ENCODE data around the gene CUL5. TPM values are rescaled to one million over a fixed set of nuclear protein-coding genes. Genes with fewer than 3 reads are reported as not detected.

Gene CUL5
- total RNA-seq, 1 experiment from 2014 or later: 75.4 TPM

DNA sequence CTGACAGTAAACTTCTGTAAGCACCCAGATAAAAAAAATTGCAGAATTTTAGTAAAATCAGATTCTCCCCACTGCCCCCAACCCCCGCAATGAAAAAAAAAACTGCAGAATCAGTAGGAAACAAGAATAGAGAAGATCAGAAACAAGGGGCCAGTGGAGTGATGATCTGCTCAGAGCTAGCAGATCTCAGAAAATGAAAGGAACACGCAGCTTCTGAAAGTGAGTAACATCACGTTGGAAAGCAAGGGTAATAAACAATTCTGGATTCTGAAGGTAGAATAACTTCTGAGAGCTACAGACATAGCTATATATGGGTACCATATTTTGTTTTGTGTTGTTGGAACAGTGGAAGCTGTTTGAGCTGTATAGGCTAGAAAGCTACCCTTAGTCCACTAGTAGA lies 135.9 kb downstream of the CUL5 start:
- H3K27me3 Mint-ChIP-seq (ENCODE audit: insufficient read depth, unreplicated experiment): no peaks in the 10 kb centered on the region
- H3K9me3 Mint-ChIP-seq (ENCODE audit: unreplicated experiment): no peaks in the 10 kb centered on the region
- no peaks in the 10 kb centered on the region for H3K4me1 ChIP-seq
- no peak overlapping the region for H3K27ac Mint-ChIP-seq (ENCODE audit: unreplicated experiment)
- intact Hi-C loops (cut with micrococcal nuclease; ENCODE audit: unreplicated experiment): no loop called here
- TF ChIP-seq CTCF (IDR thresholded peaks at IDR 0.05; ENCODE audit: insufficient read depth in 1 of 2, low read depth in 1 of 2, low read length in 1 of 2, severe bottlenecking in 1 of 2, unreplicated experiment in 1 of 2): no peak
- CTCF ChIA-PET: interaction anchor here (0.7 kb wide), 1 partner anchor 1196 kb away, joined by 5 read pairs; no protein-coding TSS in a partner anchor
- peaks cover 3% of the 10 kb centered on the region for H3K36me3 ChIP-seq (ENCODE audit: control insufficient read depth, insufficient read depth, low read length)
- no peak overlapping the region for H3K4me3 ChIP-seq (ENCODE audit: low read depth, low read length)
- peaks cover 77% of the 10 kb centered on the region for H3K36me3 Mint-ChIP-seq (ENCODE audit: insufficient read depth, unreplicated experiment)
- no peaks in the 10 kb centered on the region for H3K27me3 ChIP-seq (replicated peaks; ENCODE audit: control insufficient read depth, insufficient read depth, low read length)
- H3K4me1 Mint-ChIP-seq (ENCODE audit: low read depth, unreplicated experiment): no peaks in the 10 kb centered on the region
- BruUV-seq (replicated peaks): no TSS peak
- POLR2A ChIA-PET: interaction anchor here (0.6 kb wide), 1 partner anchor 77 kb away, joined by 4 read pairs; no protein-coding TSS in a partner anchor
- no peak for DNase-seq
- no peaks in the 10 kb centered on the region for H3K9me3 ChIP-seq
- no peak overlapping the region for H3K4me3 Mint-ChIP-seq (ENCODE audit: unreplicated experiment)

- DNase-seq: no peak
- Mint-ChIP-seq H3K4me3 (ENCODE audit: unreplicated experiment) (no peak overlapping the region), H3K9me3 (ENCODE audit: unreplicated experiment) (no peaks in the 10 kb centered on the region), H3K27me3 (ENCODE audit: insufficient read depth, unreplicated experiment) (no peaks in the 10 kb centered on the region), H3K27ac (ENCODE audit: unreplicated experiment) (no peak overlapping the region), H3K4me1 (ENCODE audit: low read depth, unreplicated experiment) (no peaks in the 10 kb centered on the region), H3K36me3 (ENCODE audit: insufficient read depth, unreplicated experiment) (peaks cover 90% of the 10 kb centered on the region)
- no peak for TF ChIP-seq CTCF (IDR thresholded peaks at IDR 0.05; ENCODE audit: insufficient read depth in 1 of 2, low read depth in 1 of 2, low read length in 1 of 2, severe bottlenecking in 1 of 2, unreplicated experiment in 1 of 2)
- H3K27me3 ChIP-seq (replicated peaks; ENCODE audit: control insufficient read depth, insufficient read depth, low read length): no peaks in the 10 kb centered on the region
- peaks cover 3% of the 10 kb centered on the region for H3K36me3 ChIP-seq (ENCODE audit: control insufficient read depth, insufficient read depth, low read length)
- H3K4me1 ChIP-seq: no peaks in the 10 kb centered on the region
- ChIA-PET CTCF (no interaction called here), POLR2A (no interaction called here)
- BruUV-seq (replicated peaks): no TSS peak
- intact Hi-C loops (cut with micrococcal nuclease; ENCODE audit: unreplicated experiment): no loop called here
- no peaks in the 10 kb centered on the region for H3K9me3 ChIP-seq
- no peak overlapping the region for H3K4me3 ChIP-seq (ENCODE audit: low read depth, low read length)
Observed at GRCh38 chr11:108147150-108147549, 138.5 kb downstream of the CUL5 start.

DNA sequence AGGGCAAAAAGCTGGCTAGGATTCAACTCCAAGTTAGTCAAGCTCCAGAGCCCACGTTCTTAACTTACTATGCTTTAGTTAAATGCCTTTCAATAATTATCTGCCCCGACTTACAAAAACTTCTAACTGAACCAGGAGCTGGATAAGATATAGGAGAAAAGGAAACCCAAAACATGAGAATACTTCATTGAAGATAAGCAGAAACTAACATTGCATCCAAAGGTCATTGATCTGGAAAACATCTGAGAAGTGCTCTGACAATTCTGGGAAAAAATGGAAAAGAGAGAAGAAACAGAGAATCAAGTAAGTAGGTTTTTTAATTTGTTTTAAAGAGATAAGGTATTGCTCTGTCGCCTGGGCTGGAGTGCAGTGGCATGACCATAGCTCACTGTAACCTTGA lies 139.9 kb downstream of the CUL5 start:
- no peaks in the 10 kb centered on the region for H3K27me3 ChIP-seq (replicated peaks; ENCODE audit: control insufficient read depth, insufficient read depth, low read length)
- no peak for TF ChIP-seq CTCF (IDR thresholded peaks at IDR 0.05; ENCODE audit: insufficient read depth in 1 of 2, low read depth in 1 of 2, low read length in 1 of 2, severe bottlenecking in 1 of 2, unreplicated experiment in 1 of 2)
- Mint-ChIP-seq H3K36me3 (ENCODE audit: insufficient read depth, unreplicated experiment) (peaks cover 93% of the 10 kb centered on the region), H3K4me3 (ENCODE audit: unreplicated experiment) (no peak overlapping the region), H3K27me3 (ENCODE audit: insufficient read depth, unreplicated experiment) (no peaks in the 10 kb centered on the region), H3K4me1 (ENCODE audit: low read depth, unreplicated experiment) (no peaks in the 10 kb centered on the region), H3K27ac (ENCODE audit: unreplicated experiment) (no peak overlapping the region), H3K9me3 (ENCODE audit: unreplicated experiment) (no peaks in the 10 kb centered on the region)
- DNase-seq: no peak
- CTCF ChIA-PET: interaction anchor here (0.6 kb wide), 2 partner anchors 18 to 56 kb away, joined by 5 read pairs; no protein-coding TSS in a partner anchor
- H3K4me3 ChIP-seq (ENCODE audit: low read depth, low read length): no peak overlapping the region
- peaks cover 3% of the 10 kb centered on the region for H3K36me3 ChIP-seq (ENCODE audit: control insufficient read depth, insufficient read depth, low read length)
- BruUV-seq (replicated peaks): no TSS peak
- POLR2A ChIA-PET: interaction anchor here (0.6 kb wide), 1 partner anchor 139 kb away, joined by 3 read pairs; no protein-coding TSS in a partner anchor
- intact Hi-C loops (cut with micrococcal nuclease; ENCODE audit: unreplicated experiment): no loop called here
- H3K9me3 ChIP-seq: no peaks in the 10 kb centered on the region
- no peaks in the 10 kb centered on the region for H3K4me1 ChIP-seq
